Measurements from ENCODE around the gene GNAT3. TPM values are rescaled to one million over a fixed set of nuclear protein-coding genes. Genes with fewer than 3 reads are reported as not detected.

Gene GNAT3
- total and polyA plus RNA-seq, 2 of the 8 experiments (the other 6 are each of a cell fraction or from before 2014, with no cell fraction given), result not detected

- TF ChIP-seq EP300 (IDR thresholded peaks at IDR 0.05; ENCODE audit: borderline replicate concordance in 1 of 2, low read depth in 2 of 2, low read length in 2 of 2), result no peak
- no peak for TF ChIP-seq BRCA1 (IDR thresholded peaks at IDR 0.05; ENCODE audit: low read depth, low read length)
- no peak for TF ChIP-seq EZH2 (IDR thresholded peaks at IDR 0.05; ENCODE audit: low read depth, low read length, severe bottlenecking)
- no peak for TF ChIP-seq RFX5 (IDR thresholded peaks at IDR 0.05; ENCODE audit: borderline replicate concordance, low read depth, low read length)
These were observed 82.7 kb downstream of the GNAT3 start (continued) for GRCh38 chr7:80429181-80429580.

Data from H1 (cell line).